ENCODE results near the gene PDSS2.
"Not testable (repeated sequence)": the region's sequence is repeated elsewhere in the genome, so short reads cannot be mapped to it uniquely, and the experiment has no call there.

Gene PDSS2

GRCh38 chr6:107473660-107474059 is 14.3 kb upstream of the PDSS2 start:
- no peak for DNase-seq

DNA sequence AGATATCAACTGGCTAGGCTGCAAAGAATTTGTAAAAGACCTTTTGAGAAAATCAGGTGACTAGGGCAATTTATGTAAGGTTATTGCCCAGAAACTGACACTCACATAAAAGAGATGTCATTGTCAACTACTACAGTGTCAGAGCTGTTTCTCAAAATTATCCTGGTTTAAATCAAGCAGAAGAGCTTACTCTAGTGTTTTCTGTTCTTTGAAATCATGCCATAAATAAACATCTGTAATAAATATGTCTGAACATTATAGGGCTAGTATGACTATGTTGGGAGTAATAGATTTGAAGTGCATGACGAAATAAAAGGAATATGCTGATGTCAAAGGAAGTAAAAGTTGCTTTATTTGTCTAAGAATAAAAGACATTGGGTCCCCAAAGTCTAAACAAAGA is 11.0 kb upstream of the PDSS2 start:
- DNase-seq = no peak

DNA sequence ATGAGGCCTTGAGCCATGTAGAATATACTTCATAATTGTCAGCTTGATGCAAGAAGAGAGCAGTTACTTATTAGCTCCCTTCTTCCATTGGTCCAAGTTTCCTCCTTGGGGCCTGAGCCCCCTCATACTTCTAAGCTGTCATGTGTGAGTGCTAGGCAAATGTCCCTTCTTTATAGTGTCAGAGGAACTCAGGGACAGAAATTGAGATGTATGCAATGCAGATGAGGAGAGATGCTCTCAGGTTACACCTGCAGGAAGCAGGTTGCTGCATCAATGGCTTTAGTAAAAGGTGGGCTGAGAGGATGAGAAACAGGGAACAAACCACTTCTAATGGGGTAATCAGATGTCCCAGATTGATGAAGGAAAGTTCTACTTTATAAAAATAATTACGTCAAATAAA is 6.7 kb upstream of the PDSS2 start:
- DNase-seq = no peak

DNA sequence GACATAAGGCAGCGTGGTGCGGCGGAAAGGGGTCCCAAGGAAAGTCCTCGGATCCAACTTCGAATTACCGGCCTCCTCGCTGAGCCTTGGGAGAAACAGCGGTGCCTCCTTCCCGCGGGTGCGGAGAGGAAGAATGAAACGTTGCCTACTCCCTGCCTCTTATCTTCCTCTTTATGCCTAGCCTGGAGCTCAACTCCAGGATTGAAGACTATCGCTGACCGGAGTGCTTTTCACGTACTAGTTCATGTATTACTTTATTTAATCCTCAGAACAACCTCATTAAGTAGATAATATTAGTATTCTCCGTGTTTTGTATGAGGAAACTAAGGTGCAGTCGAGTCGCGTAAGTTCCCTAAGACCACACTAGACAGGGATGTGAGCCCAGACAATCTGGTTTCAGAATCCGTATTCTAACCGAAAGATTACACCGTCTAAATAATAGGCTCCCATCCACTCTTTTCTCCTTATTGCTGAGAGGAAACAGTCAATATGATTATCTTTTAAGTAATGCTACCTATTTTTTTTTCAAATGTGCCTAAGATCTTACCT is 793 bp upstream of the PDSS2 start:
- DNase-seq = no peak

DNA sequence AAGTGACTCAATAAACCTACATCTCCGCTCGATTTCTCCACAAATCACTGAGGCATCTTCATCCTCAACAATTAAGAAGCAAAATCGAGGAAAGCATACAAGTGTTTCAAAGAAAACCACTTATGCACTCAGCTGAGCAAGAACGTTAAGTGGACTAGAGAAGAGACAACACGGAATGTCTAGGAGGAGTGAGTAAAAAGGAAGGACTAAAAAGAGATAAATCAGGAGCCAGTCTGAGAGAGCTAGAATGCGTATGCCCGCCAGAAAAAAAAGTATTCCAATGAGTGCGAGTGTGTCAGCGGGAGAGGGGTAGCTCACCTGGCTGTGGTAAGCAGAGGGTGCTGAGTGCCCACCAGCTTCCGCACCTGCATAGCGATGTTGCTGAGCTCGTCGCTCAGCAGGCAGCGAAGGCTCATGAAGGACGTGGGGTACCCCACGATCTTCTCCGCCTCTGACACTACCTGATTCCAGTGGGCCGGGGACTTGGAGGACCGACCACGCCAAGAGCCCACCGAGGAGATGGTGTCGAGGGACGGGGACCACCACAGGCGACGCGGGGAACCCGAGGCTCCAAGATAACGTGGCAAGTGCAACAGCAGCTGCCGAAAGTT is 587 bp downstream of the PDSS2 start:
- no peak for DNase-seq

DNA sequence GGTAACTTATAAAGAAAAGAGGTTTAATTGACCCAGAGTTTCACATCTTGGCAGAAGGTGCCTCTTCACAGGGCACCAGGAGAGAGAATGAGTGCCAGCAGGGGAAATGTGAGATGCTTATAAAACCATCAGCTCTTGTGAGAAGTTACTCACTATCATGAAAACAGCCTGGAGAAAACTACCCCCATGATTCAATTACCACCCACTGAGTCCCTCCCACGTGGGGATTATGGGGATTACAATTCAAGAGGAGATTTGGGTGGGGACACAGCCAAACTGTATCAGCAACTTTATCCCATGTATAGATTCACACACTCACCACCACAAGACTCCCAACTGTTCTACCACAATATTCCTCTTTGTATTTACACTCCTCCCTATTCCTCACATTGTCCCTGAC is 10.6 kb downstream of the PDSS2 start:
- DNase-seq = no peak

DNA sequence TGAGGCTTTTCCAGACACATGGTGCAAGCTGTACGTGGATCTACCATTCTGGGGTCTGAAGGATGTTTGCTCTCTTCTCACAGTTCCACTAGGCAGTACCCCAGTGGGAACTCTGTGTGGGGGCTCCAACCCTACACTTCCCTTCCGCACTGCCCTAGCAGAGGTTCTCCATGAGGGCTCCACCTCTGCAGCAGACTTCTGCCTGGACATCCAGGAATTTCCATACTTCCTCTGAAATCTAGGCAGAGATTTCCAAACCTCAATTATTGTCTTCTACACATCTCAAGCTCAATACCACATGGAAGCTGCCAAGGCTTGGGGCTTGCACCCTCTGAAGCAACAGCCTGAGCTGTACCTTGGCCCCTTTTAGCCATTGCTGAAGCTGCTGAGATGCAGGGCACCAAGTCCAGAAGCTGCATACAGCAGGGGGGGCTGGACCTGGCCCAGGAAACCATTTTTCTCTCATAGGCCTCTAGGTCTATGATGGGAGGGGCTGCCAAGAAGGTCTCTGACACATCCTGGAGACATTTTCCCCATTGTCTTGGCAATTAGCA is 11.6 kb downstream of the PDSS2 start:
- DNase-seq = no peak

DNA sequence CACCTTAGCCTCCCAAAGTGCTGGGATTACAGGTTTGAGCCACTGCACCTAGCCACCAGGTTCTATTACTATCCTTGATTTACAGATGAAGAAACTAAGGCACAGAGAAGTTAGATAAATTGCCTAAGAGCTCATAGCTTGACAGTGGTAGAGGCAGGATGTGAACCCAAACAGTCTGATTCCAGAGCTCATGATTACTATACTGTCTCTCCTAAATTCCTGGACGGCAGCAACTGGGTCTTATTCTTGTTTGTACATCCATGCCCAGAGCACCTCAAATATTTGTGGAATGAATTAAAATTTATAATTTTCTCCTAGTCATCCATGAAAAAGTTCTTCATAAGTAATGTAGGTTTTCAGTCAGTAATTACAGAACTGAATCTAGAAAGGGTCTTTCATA is 15.1 kb downstream of the PDSS2 start:
- no peak for DNase-seq

- DNase-seq = no peak
Observed at GRCh38 chr6:107443608-107444267, 15.6 kb downstream of the PDSS2 start.

DNA sequence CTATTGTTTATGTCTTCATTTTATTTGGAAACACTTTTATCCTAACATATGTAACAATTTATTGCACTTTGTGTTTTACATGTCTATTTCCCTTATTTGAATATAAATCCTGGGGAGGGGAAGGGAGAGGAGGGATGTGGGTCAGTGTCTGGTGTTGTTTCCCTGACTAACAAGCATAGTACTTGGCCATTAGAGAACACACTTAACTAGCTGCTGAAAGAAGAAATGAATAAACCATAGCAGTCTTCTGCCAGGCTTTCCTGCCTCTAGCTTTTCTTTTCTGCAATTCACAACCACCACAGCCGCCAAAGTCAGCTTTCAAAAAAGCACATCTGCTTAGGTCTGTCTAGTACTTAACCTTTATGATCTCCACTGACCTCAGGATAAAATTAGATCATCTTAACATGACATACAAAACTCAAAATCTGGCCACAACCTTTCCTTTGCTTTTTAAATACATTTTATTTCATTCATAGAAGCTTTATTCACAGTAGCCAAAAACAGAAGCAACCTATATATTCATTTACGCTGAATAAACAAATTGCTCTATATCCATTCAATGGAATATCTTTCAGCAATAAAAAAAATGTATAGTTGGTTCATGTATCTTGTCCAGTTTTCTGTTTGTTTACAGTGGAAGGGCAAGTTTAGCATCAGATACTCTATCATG is 16.3 kb downstream of the PDSS2 start:
- no peak for DNase-seq

DNA sequence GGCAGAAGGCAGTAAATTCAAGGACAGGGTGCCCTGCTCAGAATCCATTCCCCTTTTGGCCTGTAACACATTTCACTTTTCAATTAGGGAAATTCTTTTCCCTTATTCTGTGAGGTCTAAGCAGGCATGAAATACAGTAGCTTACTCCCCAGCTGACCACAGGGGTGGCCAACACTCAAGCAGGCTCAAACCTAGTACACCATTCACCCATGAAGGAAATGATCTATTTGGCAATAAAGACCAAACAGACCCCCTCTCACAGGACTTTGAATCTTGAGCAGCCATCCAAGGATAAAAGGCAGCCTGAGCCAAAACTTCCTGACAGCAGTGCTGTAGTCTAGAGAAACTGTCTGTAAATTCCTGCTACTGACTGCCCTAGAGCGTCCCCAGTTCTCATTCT is 17.7 kb downstream of the PDSS2 start:
- no peak for DNase-seq

DNA sequence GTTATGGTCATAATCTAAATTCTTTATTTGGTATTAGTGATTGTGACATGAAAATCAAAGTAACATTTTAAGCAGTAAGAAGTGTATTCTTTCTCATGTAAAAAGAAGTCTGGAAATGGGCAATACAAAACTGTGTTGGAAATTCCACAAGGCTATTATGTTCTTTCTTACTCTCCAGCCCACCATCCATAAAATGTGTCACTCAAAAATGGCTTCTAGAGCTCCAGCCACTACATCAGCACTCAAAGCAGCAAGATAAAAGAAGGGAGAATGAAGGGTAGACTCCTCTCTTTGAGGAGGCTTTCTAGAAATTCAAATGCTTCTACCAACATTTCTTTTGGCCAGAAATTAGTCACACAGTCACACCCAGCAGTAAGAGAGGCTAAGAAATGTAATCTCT is 18.4 kb downstream of the PDSS2 start:
- no peak for DNase-seq

GRCh38 chr6:107439406-107439805 is 20.0 kb downstream of the PDSS2 start:
- DNase-seq = no peak

DNA sequence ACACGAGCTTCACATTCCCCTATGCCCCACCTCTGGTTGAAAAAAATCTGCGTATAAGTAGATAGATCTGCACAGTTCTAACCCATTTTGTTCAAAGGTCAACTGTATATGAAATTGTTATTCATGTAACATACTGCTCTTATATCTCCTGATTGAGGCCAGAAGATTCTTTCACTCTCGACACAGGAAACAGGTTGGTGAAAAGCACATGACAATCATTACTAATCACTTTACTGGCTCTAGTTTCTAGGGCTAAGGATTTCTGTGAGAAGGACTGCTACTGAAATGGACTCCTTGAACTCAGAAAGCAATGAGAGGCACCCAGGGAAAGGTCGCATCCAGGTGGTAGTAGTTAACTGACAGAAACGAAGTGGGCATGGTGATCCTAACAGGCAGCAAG is 21.7 kb downstream of the PDSS2 start:
- no peak for DNase-seq

GRCh38 chr6:107436881-107437280 is 22.5 kb downstream of the PDSS2 start:
- no peak for DNase-seq

DNA sequence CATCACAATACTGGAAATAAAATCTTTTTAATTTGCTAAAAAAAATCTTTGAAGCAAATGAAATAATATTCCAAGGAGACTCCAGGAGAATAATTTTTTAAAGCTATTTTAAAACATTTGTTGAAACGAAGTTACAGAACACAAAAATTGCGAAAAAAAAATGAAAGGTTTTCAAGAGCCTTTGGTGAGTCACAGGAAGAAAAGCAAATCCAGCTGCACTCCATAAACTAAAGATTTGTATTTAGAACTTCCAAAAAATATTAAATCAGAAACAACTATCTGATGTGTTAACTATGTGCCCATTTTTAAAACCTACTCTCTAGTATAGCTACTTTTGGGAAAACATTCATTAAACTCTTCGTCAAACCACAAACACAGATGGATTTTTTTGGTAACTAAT is 23.6 kb downstream of the PDSS2 start:
- no peak for DNase-seq

DNA sequence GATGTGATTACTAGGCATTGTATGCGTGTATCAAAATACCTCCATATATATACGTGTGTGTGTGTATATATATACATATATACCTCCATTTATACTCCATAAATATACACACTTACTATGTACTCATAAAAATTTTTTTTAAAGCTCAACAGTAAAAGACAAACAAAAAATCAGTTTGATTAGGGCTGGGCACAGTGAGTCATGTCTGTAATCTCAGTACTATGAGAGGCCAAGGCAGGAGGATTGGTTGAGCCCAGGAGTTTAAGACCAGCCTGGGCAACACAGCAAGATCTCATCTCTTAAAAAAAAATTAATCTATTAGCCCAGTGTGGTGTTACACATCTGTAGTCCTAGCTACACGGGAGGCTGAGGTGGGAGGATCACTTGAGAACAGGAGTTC is 24.6 kb downstream of the PDSS2 start:
- no peak for DNase-seq

GRCh38 chr6:107425951-107426350 is 33.4 kb downstream of the PDSS2 start:
- DNase-seq = not testable (repeated sequence)

- no peak for DNase-seq
Observed at GRCh38 chr6:107423474-107423990, 35.8 kb downstream of the PDSS2 start.

GRCh38 chr6:107421696-107422256 is 37.6 kb downstream of the PDSS2 start:
- DNase-seq = no peak

- DNase-seq = no peak
Observed at GRCh38 chr6:107419733-107420132, 39.6 kb downstream of the PDSS2 start.

DNA sequence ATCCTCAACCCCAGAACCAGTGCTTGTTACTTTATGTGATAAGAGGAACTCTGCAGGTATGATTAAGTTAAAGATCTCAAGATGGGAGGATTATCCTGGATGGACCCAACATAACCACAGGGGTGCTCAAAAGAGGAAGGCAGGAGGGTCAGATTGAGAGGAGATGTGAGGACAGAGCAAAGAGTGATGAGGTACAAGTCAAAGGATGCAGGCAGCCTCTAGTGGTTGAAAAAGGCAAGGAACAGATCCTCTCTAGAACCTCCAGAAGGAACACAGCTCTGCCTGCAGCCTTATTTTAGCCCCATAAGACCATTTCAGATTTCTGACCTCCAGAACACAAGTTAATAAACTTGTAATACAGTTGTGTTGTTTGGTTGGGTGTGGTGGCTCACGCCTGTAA is 41.2 kb downstream of the PDSS2 start:
- no peak for DNase-seq

- DNase-seq = no peak
Observed at GRCh38 chr6:107416145-107416544, 43.2 kb downstream of the PDSS2 start.

All from NCI-H187 treated with DMSO at 0.1 percent for 48 hours (cell line).